Mucosa of descending colon (tissue), 3 donors: ENCODE results near the gene PLXNA4. TPM values are rescaled to one million over a fixed set of nuclear protein-coding genes. Genes with fewer than 3 reads are reported as not detected.

ENCODE experiments used
- ATAC-seq: fragments of 200-7000 bp; cut with Tn5 transposase; one replicate; pipeline ENCODE4 v1.9.1; 2020; ENCODE audit warnings: mild to moderate bottlenecking, moderate library complexity
- DNase-seq, 3 donors: peaks; one replicate each; pipeline ENCODE4 v3.0.0-alpha.2; 2020
- H3K36me3 ChIP-seq: fragments of 200-600 bp; one replicate; pipeline ENCODE4 v1.8.0; 2021; ENCODE audit warnings: low read depth, mild to moderate bottlenecking
- H3K4me1 ChIP-seq: fragments of 200-600 bp; one replicate; pipeline ENCODE4 v1.8.0; 2021; ENCODE audit warnings: low read depth, mild to moderate bottlenecking
- H3K4me3 ChIP-seq: fragments of 200-600 bp; one replicate; pipeline ENCODE4 v1.8.0; 2021; ENCODE audit warnings: mild to moderate bottlenecking
- H3K9me3 ChIP-seq: fragments of 200-600 bp; one replicate; pipeline ENCODE4 v1.8.0; 2021; ENCODE audit warnings: mild to moderate bottlenecking
- intact Hi-C, 2 donors: fragments of 100-400 bp; cut with DNase I in 1 of 2; cut with micrococcal nuclease in 1 of 2; formaldehyde crosslinking; loops; one replicate each; pipeline versions ENCODE4 v1.11.0 to v1.11.1; 2022; cut with DNase I, micrococcal nuclease
- total RNA-seq, 3 donors: library from RNA; stranded (reverse); fragmentation: NEBNext Ultra II Directional in 2 of 3; extraction: Animal tissue kit (Norgen Biotek cat#: 25700) in 2 of 3; gene quantifications; one replicate each; pipeline versions ENCODE4 v1.2.1 to v1.2.4, GENCODE V29; 2021 to 2023
- TF ChIP-seq, protein P1 (sequence below): fragments of 200-600 bp; IDR thresholded peaks from one replicate; pipeline ENCODE4 v1.8.0; 2022; ENCODE audit warnings: antibody characterized with exemption, mild to moderate bottlenecking
- donor health status: DM: no; HTN: no; CAD: no; lungs with moderate emphysema.
- donor health status: DM: no; HTN: no; CAD: no.
- donor health status: DM: no; HTN: yes; CAD: no.

The PLXNA4 gene
- total RNA-seq, 3 donors from 2014 or later = 0.78 to 3.5 (median 2.7) TPM

DNA sequence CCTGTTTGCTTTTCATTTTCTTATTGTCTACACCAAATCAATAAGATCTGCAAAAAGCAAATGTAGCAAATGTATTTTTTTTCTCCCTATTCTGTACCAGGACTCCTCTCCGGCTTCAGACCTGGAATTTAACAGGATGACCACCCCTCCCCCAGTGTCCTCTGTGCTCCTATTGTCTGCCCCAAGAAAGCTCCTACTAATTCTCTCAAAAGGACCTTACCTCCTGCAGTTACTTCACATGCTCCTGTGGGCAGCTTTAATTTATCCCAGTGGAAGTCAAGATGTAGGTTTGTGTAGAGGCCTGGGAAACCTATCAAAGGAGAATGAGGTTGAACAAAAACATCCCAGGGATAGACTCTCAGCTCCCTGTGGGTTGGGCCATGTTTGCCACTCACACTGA lies 31.3 kb downstream of the PLXNA4 start:
- no peak for ATAC-seq
- Histone ChIP-seq H3K4me1 (no peaks in the 10 kb centered on the region), H3K4me3 (no peak overlapping the region), H3K36me3 (peaks cover 3% of the 10 kb centered on the region), H3K9me3 (no peaks in the 10 kb centered on the region)
- no peak for DNase-seq
- intact Hi-C loops = no loop called here
- TF ChIP-seq, protein P1, sequence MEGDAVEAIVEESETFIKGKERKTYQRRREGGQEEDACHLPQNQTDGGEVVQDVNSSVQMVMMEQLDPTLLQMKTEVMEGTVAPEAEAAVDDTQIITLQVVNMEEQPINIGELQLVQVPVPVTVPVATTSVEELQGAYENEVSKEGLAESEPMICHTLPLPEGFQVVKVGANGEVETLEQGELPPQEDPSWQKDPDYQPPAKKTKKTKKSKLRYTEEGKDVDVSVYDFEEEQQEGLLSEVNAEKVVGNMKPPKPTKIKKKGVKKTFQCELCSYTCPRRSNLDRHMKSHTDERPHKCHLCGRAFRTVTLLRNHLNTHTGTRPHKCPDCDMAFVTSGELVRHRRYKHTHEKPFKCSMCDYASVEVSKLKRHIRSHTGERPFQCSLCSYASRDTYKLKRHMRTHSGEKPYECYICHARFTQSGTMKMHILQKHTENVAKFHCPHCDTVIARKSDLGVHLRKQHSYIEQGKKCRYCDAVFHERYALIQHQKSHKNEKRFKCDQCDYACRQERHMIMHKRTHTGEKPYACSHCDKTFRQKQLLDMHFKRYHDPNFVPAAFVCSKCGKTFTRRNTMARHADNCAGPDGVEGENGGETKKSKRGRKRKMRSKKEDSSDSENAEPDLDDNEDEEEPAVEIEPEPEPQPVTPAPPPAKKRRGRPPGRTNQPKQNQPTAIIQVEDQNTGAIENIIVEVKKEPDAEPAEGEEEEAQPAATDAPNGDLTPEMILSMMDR = no peak

DNA sequence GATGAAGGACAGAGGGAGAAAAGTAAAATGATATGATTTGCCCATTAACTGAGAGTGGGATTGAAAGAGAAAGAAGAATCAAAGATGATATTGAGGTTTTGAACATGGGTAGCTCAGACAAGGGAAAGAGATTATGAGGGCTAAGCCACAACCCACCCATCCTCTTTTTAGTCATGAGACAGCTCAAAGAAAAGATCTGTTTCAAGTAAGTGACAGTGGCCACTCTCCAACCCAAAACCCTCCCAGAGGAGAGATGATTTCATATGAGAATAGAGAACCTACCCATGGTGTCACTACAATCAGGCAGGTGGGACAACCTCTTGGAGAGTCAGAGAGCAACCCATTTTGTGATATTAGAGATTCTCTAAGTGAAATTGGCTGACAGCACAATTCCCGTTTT lies 32.2 kb downstream of the PLXNA4 start:
- Histone ChIP-seq H3K9me3 (no peaks in the 10 kb centered on the region), H3K36me3 (peaks cover 3% of the 10 kb centered on the region), H3K4me3 (no peak overlapping the region), H3K4me1 (no peaks in the 10 kb centered on the region)
- no peak for DNase-seq
- no peak for ATAC-seq
- TF ChIP-seq, protein P1 = no peak
- intact Hi-C loops = no loop called here

DNA sequence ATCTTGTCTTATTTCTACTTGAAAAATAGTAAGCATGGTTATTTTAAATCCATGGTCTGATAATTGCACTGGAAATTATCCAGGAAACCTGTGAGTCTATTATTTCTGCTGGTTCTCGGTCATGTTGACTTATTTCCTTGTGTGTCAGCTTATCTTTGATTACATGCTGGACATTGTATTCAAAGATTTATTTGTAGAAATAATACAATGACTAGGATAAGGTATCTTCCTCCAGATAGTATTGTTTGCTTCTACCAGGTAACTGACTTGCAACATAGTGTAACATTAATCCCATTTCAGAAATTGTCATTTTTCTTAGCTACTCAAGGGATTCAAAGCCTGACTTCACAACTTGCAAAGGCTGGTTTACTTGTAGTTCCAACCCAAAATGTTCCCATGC lies 33.4 kb downstream of the PLXNA4 start:
- no peak for DNase-seq
- TF ChIP-seq, protein P1 = no peak
- Histone ChIP-seq H3K9me3 (no peaks in the 10 kb centered on the region), H3K4me3 (no peak overlapping the region), H3K36me3 (peaks cover 3% of the 10 kb centered on the region), H3K4me1 (no peaks in the 10 kb centered on the region)
- intact Hi-C loops = no loop called here
- no peak for ATAC-seq

DNA sequence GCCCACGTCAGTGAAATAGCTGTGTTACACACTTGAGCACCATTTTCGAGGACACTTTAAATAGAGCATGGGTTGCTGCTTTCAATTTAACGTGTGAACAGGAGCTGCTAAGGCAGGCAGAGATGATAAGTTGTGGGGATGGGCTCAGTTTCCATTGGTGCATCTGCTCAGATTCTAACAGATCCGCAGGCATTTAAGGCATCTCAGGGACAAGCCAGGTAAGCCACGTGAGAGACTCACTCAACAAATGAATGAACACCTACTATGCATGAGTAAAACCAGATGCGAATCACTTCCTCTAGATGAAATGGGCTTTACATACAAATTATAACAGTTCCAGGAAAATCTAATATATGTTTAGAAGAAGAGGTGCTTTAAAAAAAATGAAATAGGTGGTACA lies 34.6 kb downstream of the PLXNA4 start:
- DNase-seq (no peak), ATAC-seq (no peak)
- TF ChIP-seq, protein P1 = no peak
- intact Hi-C loops = no loop called here
- peaks cover 3% of the 10 kb centered on the region for H3K36me3 ChIP-seq
- no peaks in the 10 kb centered on the region for H3K4me1 ChIP-seq
- H3K9me3 ChIP-seq = no peaks in the 10 kb centered on the region
- no peak overlapping the region for H3K4me3 ChIP-seq

DNA sequence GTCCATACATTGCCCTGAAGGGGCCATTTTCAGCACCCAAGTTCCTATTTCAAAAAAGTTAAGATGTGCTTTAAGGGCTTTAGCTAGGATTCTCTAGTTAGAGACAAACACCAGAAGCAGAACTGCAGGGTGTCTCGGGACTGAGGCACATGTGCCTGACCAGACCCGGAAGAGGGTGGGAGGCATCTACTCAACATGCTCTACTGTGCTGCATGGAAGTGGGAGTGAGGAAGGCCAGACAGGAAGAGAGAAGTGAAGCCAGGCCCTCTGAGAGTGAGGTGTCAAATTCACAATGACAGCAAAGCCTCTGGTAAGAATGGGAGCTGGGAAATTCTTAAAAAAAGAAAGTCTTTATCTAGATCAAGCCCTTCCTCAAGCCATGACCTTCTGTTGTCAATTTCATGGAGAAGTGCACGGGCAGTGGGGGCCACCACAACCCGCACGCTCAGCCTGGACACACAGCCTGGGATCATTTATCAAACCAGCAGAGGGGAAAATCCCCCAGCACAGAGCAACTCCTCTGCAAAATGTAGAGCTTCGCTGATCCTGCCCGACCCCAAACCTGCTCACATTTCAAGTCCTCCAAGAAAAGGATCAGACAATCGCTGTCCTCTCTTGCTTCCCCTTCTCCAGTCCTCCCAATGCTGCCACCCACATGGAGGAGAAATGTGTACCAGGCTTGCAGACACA lies 38.7 kb downstream of the PLXNA4 start:
- ATAC-seq = peak; percentile 26
- intact Hi-C loops = no loop called here

More for the DNA sequence above, 38.7 kb downstream of the PLXNA4 start:
- no peaks in the 10 kb centered on the region for H3K4me1 ChIP-seq
- no peak overlapping the region for H3K4me3 ChIP-seq
- DNase-seq = peak in 1 of 3 donors; percentile 21
- TF ChIP-seq, protein P1 = no peak
- H3K9me3 ChIP-seq = no peaks in the 10 kb centered on the region
- no peaks in the 10 kb centered on the region for H3K36me3 ChIP-seq
